H1 (cell line): ENCODE data around the gene SMAD6. TPM values are rescaled to one million over a fixed set of nuclear protein-coding genes. Genes with fewer than 3 reads are reported as not detected.

ENCODE experiments used
- CTCF ChIA-PET: fragments of 300-600 bp; sonication (Branson Sonifier 250); formaldehyde crosslinking; loops from one replicate; lab custom pipeline; 2021; ENCODE audit not compliant: partially characterized antibody; lab: Charles Lee
- POLR2A ChIA-PET: fragments of 300-600 bp; sonication (Branson Sonifier 250); formaldehyde crosslinking; loops from one replicate; lab custom pipeline; 2021; ENCODE audit warnings: inconsistent platforms; ENCODE audit not compliant: partially characterized antibody; lab: Charles Lee
- DNase-seq, 2 experiments: peaks; one replicate each; pipeline versions ENCODE4 v3.0.0 to v3.0.0-alpha.2; 2010 to 2022; ENCODE audit warnings: low spot score in 2 of 2, low read depth in 1 of 2, mixed read lengths in 1 of 2
- FAIRE-seq: peaks from 2 replicates; lab custom pipeline; 2011; peaks lifted over from hg19 to GRCh38; lab: Jason Lieb, UNC
- H2AFZ ChIP-seq: 2 replicates; pipeline ENCODE4 v1.8.1; 2012; ENCODE audit warnings: low read length, inconsistent platforms
- H2AK5ac ChIP-seq: 2 replicates; pipeline ENCODE4 v1.6.1; 2013; ENCODE audit warnings: low read depth, low read length
- H2BK120ac ChIP-seq: replicated peaks from 2 replicates; pipeline ENCODE3; 2013; ENCODE audit warnings: low read depth, low read length, inconsistent platforms
- H2BK12ac ChIP-seq: 2 replicates; pipeline ENCODE4 v1.6.1; 2013; ENCODE audit warnings: low read depth, low read length
- H2BK15ac ChIP-seq: 2 replicates; pipeline ENCODE4 v1.6.1; 2013; ENCODE audit warnings: low read length
- H2BK20ac ChIP-seq: 2 replicates; pipeline ENCODE4 v1.6.1; 2013; ENCODE audit warnings: low read length
- H2BK5ac ChIP-seq: 2 replicates; pipeline ENCODE4 v1.6.1; 2013; ENCODE audit warnings: low read depth, low read length
- H3K14ac ChIP-seq: 2 replicates; pipeline ENCODE4 v1.6.1; 2013; ENCODE audit warnings: inconsistent platforms; ENCODE audit not compliant: insufficient read length
- H3K18ac ChIP-seq: 2 replicates; pipeline ENCODE4 v1.6.1; 2013; ENCODE audit warnings: low read length; ENCODE audit errors: extremely low read depth
- H3K23ac ChIP-seq: 2 replicates; pipeline ENCODE4 v1.6.1; 2013; ENCODE audit warnings: inconsistent platforms; ENCODE audit not compliant: insufficient read length
- H3K23me2 ChIP-seq: 2 replicates; pipeline ENCODE4 v1.6.1; 2013; ENCODE audit warnings: low read depth, low read length
- H3K27ac ChIP-seq: 2 replicates; pipeline ENCODE4 v1.6.1; 2011; ENCODE audit warnings: low read depth, low read length, inconsistent platforms
- H3K27me3 ChIP-seq, 4 experiments: replicated peaks in 1 of 4; 1 replicate in 1 of 4; 2 replicates in 3 of 4; pipeline versions ENCODE4 v1.6.1 to v1.8.1; 2011 to 2013; ENCODE audit warnings: low read length in 3 of 4, mild to moderate bottlenecking in 3 of 4, inconsistent platforms in 2 of 4, mixed read lengths in 2 of 4, moderate library complexity in 1 of 4; ENCODE audit not compliant: control insufficient read depth in 3 of 4, insufficient read depth in 3 of 4; ENCODE audit errors: extremely low read depth in 1 of 4
- H3K36me3 ChIP-seq, 4 experiments: 2 replicates each; pipeline versions ENCODE4 v1.6.1 to v1.8.1; 2011 to 2013; ENCODE audit warnings: mild to moderate bottlenecking in 4 of 4, low read length in 3 of 4, moderate library complexity in 2 of 4, control low read depth in 1 of 4, inconsistent platforms in 1 of 4; ENCODE audit not compliant: insufficient read depth in 4 of 4, control insufficient read depth in 2 of 4
- H3K4ac ChIP-seq: replicated peaks from 2 replicates; pipeline ENCODE3; 2013; ENCODE audit warnings: low read length, low read depth, mixed read lengths, inconsistent platforms; ENCODE audit not compliant: insufficient read length
- H3K4me1 ChIP-seq, 4 experiments: replicated peaks in 1 of 4; 1 replicate in 1 of 4; 2 replicates in 3 of 4; pipeline versions ENCODE4 v1.6.1 to v1.8.1; 2011 to 2013; ENCODE audit warnings: low read length in 3 of 4, inconsistent platforms in 2 of 4, mixed read lengths in 1 of 4; ENCODE audit not compliant: insufficient read depth in 4 of 4, control insufficient read depth in 3 of 4
- H3K4me2 ChIP-seq, 2 experiments: 2 replicates each; pipeline versions ENCODE4 v1.6.1 to v1.8.1; 2011 to 2013; ENCODE audit warnings: low read depth in 2 of 2, low read length in 2 of 2, control low read depth in 1 of 2, inconsistent platforms in 1 of 2, mild to moderate bottlenecking in 1 of 2; ENCODE audit not compliant: insufficient read depth in 1 of 2
- H3K4me3 ChIP-seq, 4 experiments: fragments of 200-600, 300-600 bp in 1 of 4; sonication (generic), shearing (Covaris generic), sonication (Bioruptor Twin) in 1 of 4; 2 replicates each; pipeline versions ENCODE4 v1.5.1 to v1.8.1; 2011 to 2016; ENCODE audit warnings: low read length in 4 of 4, low read depth in 3 of 4, control low read depth in 2 of 4, inconsistent platforms in 2 of 4, mild to moderate bottlenecking in 2 of 4, mixed read lengths in 1 of 4, moderate library complexity in 1 of 4; ENCODE audit not compliant: insufficient read depth in 2 of 4; ENCODE audit errors: extremely low read depth in 1 of 4
- H3K56ac ChIP-seq: replicated peaks from 2 replicates; pipeline ENCODE3; 2013; ENCODE audit warnings: low read depth, mild to moderate bottlenecking, mixed read lengths, low read length, inconsistent platforms; ENCODE audit not compliant: insufficient read length
- H3K79me1 ChIP-seq: 2 replicates; pipeline ENCODE4 v1.6.1; 2013; ENCODE audit warnings: low read depth, low read length, control low read depth
- H3K79me2 ChIP-seq, 2 experiments: 2 replicates each; pipeline versions ENCODE4 v1.6.1 to v1.8.1; 2012 to 2013; ENCODE audit warnings: low read length in 2 of 2, mild to moderate bottlenecking in 2 of 2, inconsistent platforms in 1 of 2; ENCODE audit not compliant: insufficient read depth in 2 of 2, control insufficient read depth in 1 of 2
- H3K9ac ChIP-seq, 4 experiments: replicated peaks in 1 of 4; 1 replicate in 1 of 4; 2 replicates in 3 of 4; pipeline versions ENCODE4 v1.6.1 to v1.8.1; 2011 to 2013; ENCODE audit warnings: low read depth in 3 of 4, low read length in 3 of 4, control low read depth in 2 of 4, mild to moderate bottlenecking in 2 of 4, moderate library complexity in 2 of 4, inconsistent platforms in 1 of 4; ENCODE audit errors: extremely low read depth in 1 of 4
- H3K9me3 ChIP-seq, 2 experiments: 2 replicates each; pipeline versions ENCODE4 v1.6.1 to v1.8.1; 2012 to 2013; ENCODE audit warnings: mild to moderate bottlenecking in 2 of 2, moderate library complexity in 2 of 2, control low read depth in 1 of 2, inconsistent platforms in 1 of 2, low read depth in 1 of 2, low read length in 1 of 2, mixed read lengths in 1 of 2; ENCODE audit not compliant: insufficient read depth in 2 of 2
- H4K20me1 ChIP-seq, 2 experiments: replicated peaks in 1 of 2; 2 replicates each; pipeline versions ENCODE3 to v1.8.1; 2011 to 2013; ENCODE audit warnings: inconsistent platforms in 2 of 2, low read length in 2 of 2, mild to moderate bottlenecking in 1 of 2; ENCODE audit not compliant: insufficient read depth in 2 of 2, control insufficient read depth in 1 of 2
- H4K5ac ChIP-seq: 2 replicates; pipeline ENCODE4 v1.6.1; 2013; ENCODE audit warnings: low read length, low read depth, mixed read lengths, inconsistent platforms; ENCODE audit not compliant: insufficient read length
- H4K8ac ChIP-seq: 2 replicates; pipeline ENCODE4 v1.8.0; 2013; ENCODE audit warnings: mild to moderate bottlenecking, moderate library complexity, low read length, inconsistent platforms; ENCODE audit not compliant: insufficient read depth; ENCODE audit errors: extremely low read depth
- H4K91ac ChIP-seq: replicated peaks from 2 replicates; pipeline ENCODE3; 2013; ENCODE audit warnings: low read length, mixed read lengths, inconsistent platforms; ENCODE audit not compliant: insufficient read length
- CBX5 ChIP-seq: fragments of 300-800, 300-1000 bp; sonication (generic); IDR thresholded peaks from 2 replicates; pipeline ENCODE4 v1.7.1; 2016; ENCODE audit warnings: antibody characterized with exemption, low read length, low read depth
- KDM1A ChIP-seq: fragments of 200-600, 300-600 bp; sonication (generic); IDR thresholded peaks from 2 replicates; pipeline ENCODE4 v1.7.1; 2016; ENCODE audit warnings: mild to moderate bottlenecking, low read length, borderline replicate concordance
- KDM5A ChIP-seq: fragments of 200-600 bp; IDR thresholded peaks from 2 replicates; pipeline ENCODE4 v1.7.1; 2012; ENCODE audit warnings: mild to moderate bottlenecking, low read length, inconsistent platforms, mixed read lengths
- MAFK ChIP-seq: IDR thresholded peaks from 2 replicates; pipeline ENCODE4 v1.6.1; 2012; ENCODE audit warnings: low read depth, mild to moderate bottlenecking, improper control_type of control experiment, low read length
- NRF1 ChIP-seq: IDR thresholded peaks from 2 replicates; pipeline ENCODE4 v1.6.1; 2011; ENCODE audit warnings: mild to moderate bottlenecking, low read depth, low read length, improper control_type of control experiment
- WGBS, 2 experiments: shearing (Covaris generic) in 1 of 2; methylation state at CpG; one replicate each; pipeline versions ENCODE4 v1.1.6 to v1.1.7; 2013 to 2015; ENCODE audit warnings: low lambda C conversion rate in 2 of 2, mixed read lengths in 2 of 2, inconsistent platforms in 1 of 2, low coverage in 1 of 2, missing lambda C conversion rate in 1 of 2; ENCODE audit not compliant: insufficient replicate concordance in 2 of 2, insufficient coverage in 1 of 2, insufficient read length in 1 of 2; ENCODE audit errors: extremely low coverage in 1 of 2, missing lambda C conversion rate in 1 of 2; 5-methylcytosine and 5-hydroxymethylcytosine counted together
- polyA plus RNA-seq, 7 experiments: library from polyadenylated mRNA; depleted of rRNA in 3 of 7; stranded (reverse) in 5 of 7; unstranded in 2 of 7; fragments of >200 nt in 5 of 7; fragments of 200-250 nt in 2 of 7; gene quantifications; 1 replicate in 5 of 7; 2 replicates in 1 of 7; 4 replicates in 1 of 7; pipeline versions ENCODE4 v1.2.1 to v1.2.3, GENCODE V29; 2011 to 2013; ENCODE audit warnings: missing spikeins in 2 of 7, mixed read lengths in 2 of 7
- total RNA-seq: library from RNA; stranded (reverse); fragmentation: NEBNext Ultra II Directional; extraction: Animal tissue kit (Norgen Biotek cat#: 25700); gene quantifications from 2 replicates; pipeline ENCODE4 v1.2.1, GENCODE V29; 2021
- TF ChIP-seq, protein P1 (sequence below): IDR thresholded peaks from 2 replicates; pipeline ENCODE4 v1.6.1; 2012; ENCODE audit warnings: inconsistent platforms

The SMAD6 gene
- total and polyA plus RNA-seq, 2 of the 8 experiments (the other 6 are each of a cell fraction or from before 2014, with no cell fraction given) = 1.8 to 7.0 TPM

DNA sequence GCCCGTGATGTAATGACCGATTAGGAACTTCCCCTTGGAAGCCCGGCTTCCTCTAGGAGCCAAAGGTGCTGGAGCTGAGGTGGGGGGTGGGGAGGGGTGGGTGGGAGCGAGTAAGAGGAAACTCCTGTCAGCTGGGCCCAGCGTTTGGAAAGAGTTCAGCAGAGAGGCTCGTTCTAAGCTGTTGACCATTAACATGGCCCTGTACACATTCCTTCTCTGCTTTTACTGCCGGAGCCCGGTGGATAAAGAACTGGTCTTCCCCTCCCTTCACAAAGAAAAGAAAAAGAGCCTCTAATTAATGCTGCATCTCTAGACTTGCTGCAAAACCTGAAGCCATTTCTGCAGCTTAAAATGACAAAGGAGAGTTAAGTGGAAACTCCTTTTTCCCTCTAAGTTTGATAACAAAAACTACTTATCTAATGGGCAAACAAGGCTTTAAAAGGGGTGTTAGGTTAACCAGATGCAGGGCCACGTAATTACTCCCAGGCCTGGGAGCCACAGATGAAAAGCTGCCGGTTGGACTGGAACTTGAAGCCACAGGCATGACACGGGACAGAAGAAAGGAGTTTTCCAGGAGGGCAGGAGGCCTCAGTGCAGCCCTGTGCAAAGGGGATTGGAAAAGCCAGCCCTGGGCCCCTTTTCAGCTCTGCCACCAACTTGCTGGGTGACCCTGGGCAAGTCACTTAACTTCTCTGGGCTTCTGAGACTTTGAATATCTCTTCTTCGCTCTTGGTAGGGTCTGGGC is 71.3 kb downstream of the SMAD6 start:
- H3K23ac ChIP-seq = no peak overlapping the region
- H2AK5ac ChIP-seq = no peak overlapping the region
- no peaks in the 10 kb centered on the region for H3K23me2 ChIP-seq
- H3K27ac ChIP-seq = peak overlapping the region; percentile 56
- peak overlapping the region; percentile 79; the same call in 1 of the 2 replicates for H3K18ac ChIP-seq
- no peaks in the 10 kb centered on the region for H3K36me3 ChIP-seq
- no peak overlapping the region for H2BK120ac ChIP-seq
- peak overlapping the region; percentile 63 for H4K91ac ChIP-seq
- H3K4me3 ChIP-seq = no peak overlapping the region
- POLR2A ChIA-PET = interaction anchor here (1.7 to 2.3 kb wide), 3 partner anchors 10 to 79 kb away, joined by 3 to 9 read pairs (median 4); no protein-coding TSS in a partner anchor
- peak overlapping the region; percentile 82; the same call in 1 of the 2 replicates for H2BK20ac ChIP-seq
- no peak overlapping the region for H2AFZ ChIP-seq
- H2BK12ac ChIP-seq = peak overlapping the region; percentile 52
- no peaks in the 10 kb centered on the region for H4K20me1 ChIP-seq
- H4K5ac ChIP-seq = no peak overlapping the region
- H3K27me3 ChIP-seq = no peaks in the 10 kb centered on the region
- H4K8ac ChIP-seq = peak overlapping the region; percentile 45
- 0 out of 4 replicates have a peak overlapping the region, but pooled peaks of 1 of the 2 experiments have one; percentile 0 for H3K4me2 ChIP-seq
- peak overlapping the region; percentile 63 for H3K4ac ChIP-seq
- no peaks in the 10 kb centered on the region for H3K79me2 ChIP-seq
- 80% methylated on average over 12 of the region's 12 CpGs; no CpG with 5 or more reads in 1 of the 2 experiments for WGBS, 2 experiments
- DNase-seq = no peak
- no peak overlapping the region for H3K56ac ChIP-seq
- TF ChIP-seq NRF1 (no peak), KDM1A (peak; percentile 87), MAFK (no peak), KDM5A (no peak), CBX5 (no peak)
- TF ChIP-seq, protein P1, sequence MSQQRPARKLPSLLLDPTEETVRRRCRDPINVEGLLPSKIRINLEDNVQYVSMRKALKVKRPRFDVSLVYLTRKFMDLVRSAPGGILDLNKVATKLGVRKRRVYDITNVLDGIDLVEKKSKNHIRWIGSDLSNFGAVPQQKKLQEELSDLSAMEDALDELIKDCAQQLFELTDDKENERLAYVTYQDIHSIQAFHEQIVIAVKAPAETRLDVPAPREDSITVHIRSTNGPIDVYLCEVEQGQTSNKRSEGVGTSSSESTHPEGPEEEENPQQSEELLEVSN = no peak
- TF ChIP-seq, all 59 proteins: peak for 1
- Histone ChIP-seq H3K9ac (no peak overlapping the region), H3K79me1 (no peaks in the 10 kb centered on the region), H3K14ac (no peak overlapping the region), H2BK15ac (no peak overlapping the region; the same call in 1 of the 2 replicates), H2BK5ac (peak overlapping the region; percentile 89; the same call in 1 of the 2 replicates), H3K9me3 (no peaks in the 10 kb centered on the region), H3K4me1 (peaks cover 11 to 24% (median 18%) of the 10 kb centered on the region in 4 experiments)
- CTCF ChIA-PET = interaction anchor here (0.7 to 13.5 kb wide), 32 partner anchors 11 to 276 kb away, joined by 3 to 202 read pairs (median 5); partner anchors contain the start of genes SMAD6 and SNAPC5
- no peak for FAIRE-seq
